ENCODE results near the gene RABGEF1.
"Not testable (repeated sequence)": the region's sequence is repeated elsewhere in the genome, so short reads cannot be mapped to it uniquely, and the experiment has no call there.

RABGEF1 gene

DNA sequence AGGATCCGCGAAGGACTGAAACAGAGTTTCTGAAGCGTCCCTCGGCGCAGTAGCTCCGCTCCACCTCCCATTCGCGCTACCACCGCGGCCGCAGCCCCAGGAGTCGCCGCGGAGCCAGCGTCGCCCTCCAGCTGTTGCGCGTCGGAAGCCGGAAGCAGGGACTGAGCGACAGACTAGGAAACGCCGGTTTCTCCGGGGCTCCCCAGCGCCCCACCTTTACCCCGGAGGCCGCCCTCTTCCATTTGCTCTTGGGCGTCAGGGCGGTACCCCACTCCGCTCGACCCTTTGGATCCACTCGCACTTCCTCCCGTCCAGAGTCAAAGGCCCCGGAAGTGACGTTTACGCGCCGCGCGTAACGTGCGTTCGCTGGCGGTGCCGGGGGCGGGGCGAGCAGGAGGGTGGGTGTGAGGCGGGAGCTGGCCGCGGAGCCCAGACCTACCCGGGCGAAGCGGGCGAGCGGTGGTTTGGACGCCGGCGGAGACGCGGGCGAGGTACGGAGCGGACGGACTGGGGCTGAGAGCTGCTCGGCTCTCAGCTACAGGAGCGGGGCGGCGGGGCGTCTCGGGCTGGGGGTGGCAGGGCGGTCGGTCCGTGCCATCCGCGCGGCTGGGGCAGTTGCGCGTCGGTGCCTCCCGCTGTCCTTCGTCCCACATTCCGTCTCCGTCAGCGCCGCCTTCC is at the start of gene RABGEF1:
Gene RABGEF1 (plus strand): TSS at position 432 of the 678 bp plus-strand sequence. CDS start 31,167 bp downstream, outside the sequence.
- H3K36me3 ChIP-seq (ENCODE audit: control insufficient read depth, insufficient read depth, low read length), result no peaks in the 10 kb centered on the region
- H3K9me3 ChIP-seq (ENCODE audit: control insufficient read depth, insufficient read depth, low read length), result no peaks in the 10 kb centered on the region
- no CpG with 5 or more reads among the region's 85 CpGs for WGBS (ENCODE audit: insufficient coverage, insufficient read length)
- DNase-seq (ENCODE audit: low read depth, low spot score), result peak; percentile 96
- H3K4me3 ChIP-seq (ENCODE audit: low read length), result peak within 1 kb of the TSS; percentile 71
- H3K27me3 ChIP-seq (ENCODE audit: control insufficient read depth, insufficient read depth, low read length), result no peaks in the 10 kb centered on the region
- no peaks in the 10 kb centered on the region for H3K4me1 ChIP-seq (ENCODE audit: control insufficient read depth, insufficient read depth, low read length)
- no peak within 1 kb of the TSS for H3K27ac ChIP-seq (ENCODE audit: low read length)

DNA sequence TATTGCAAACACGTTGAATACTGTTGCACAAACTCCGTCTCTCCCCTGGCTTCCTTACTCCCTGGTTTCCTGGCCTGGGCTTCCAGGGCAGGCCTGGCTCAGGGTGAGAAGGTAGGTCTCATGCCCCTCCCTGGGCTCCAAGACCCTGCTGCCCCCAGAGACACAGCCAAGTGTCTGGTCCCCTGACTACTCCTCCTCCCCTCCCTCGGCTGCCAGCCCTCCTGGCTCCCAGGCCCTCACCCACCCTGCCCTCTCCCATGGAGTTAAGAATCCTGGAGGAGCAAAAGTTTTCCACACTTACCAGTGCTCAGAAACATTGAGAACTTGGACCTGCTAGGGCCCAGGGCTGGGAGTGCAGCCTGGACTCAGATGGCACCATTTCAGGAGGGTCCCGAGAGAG is 47.2 kb upstream of the RABGEF1 start:
- no peak for DNase-seq (ENCODE audit: low read depth, low spot score)
- H3K27me3 ChIP-seq (ENCODE audit: control insufficient read depth, insufficient read depth, low read length), result no peaks in the 10 kb centered on the region
- H3K4me3 ChIP-seq (ENCODE audit: low read length), result no peak overlapping the region
- H3K36me3 ChIP-seq (ENCODE audit: control insufficient read depth, insufficient read depth, low read length), result 0 out of 2 replicates have a peak, but pooled peaks cover 2% of the 10 kb centered on the region
- no peaks in the 10 kb centered on the region for H3K4me1 ChIP-seq (ENCODE audit: control insufficient read depth, insufficient read depth, low read length)
- no peaks in the 10 kb centered on the region for H3K9me3 ChIP-seq (ENCODE audit: control insufficient read depth, insufficient read depth, low read length)
- H3K27ac ChIP-seq (ENCODE audit: low read length), result no peak overlapping the region
- no CpG with 5 or more reads among the region's 4 CpGs for WGBS (ENCODE audit: insufficient coverage, insufficient read length)

GRCh38 chr7:66694286-66694685 is 46.2 kb upstream of the RABGEF1 start:
- no peak for DNase-seq (ENCODE audit: low read depth, low spot score)
- Histone ChIP-seq H3K4me1 (ENCODE audit: control insufficient read depth, insufficient read depth, low read length) (no peaks in the 10 kb centered on the region), H3K27ac (ENCODE audit: low read length) (no peak overlapping the region), H3K36me3 (ENCODE audit: control insufficient read depth, insufficient read depth, low read length) (0 out of 2 replicates have a peak, but pooled peaks cover 2% of the 10 kb centered on the region), H3K27me3 (ENCODE audit: control insufficient read depth, insufficient read depth, low read length) (no peaks in the 10 kb centered on the region), H3K4me3 (ENCODE audit: low read length) (no peak overlapping the region), H3K9me3 (ENCODE audit: control insufficient read depth, insufficient read depth, low read length) (no peaks in the 10 kb centered on the region)
- WGBS (ENCODE audit: insufficient coverage, insufficient read length), result 100% methylated on average over 2 of the region's 11 CpGs

GRCh38 chr7:66695417-66695816 is 45.1 kb upstream of the RABGEF1 start:
- no CpG with 5 or more reads among the region's 7 CpGs for WGBS (ENCODE audit: insufficient coverage, insufficient read length)
- not testable (repeated sequence) for H3K36me3 ChIP-seq (ENCODE audit: control insufficient read depth, insufficient read depth, low read length)

DNA sequence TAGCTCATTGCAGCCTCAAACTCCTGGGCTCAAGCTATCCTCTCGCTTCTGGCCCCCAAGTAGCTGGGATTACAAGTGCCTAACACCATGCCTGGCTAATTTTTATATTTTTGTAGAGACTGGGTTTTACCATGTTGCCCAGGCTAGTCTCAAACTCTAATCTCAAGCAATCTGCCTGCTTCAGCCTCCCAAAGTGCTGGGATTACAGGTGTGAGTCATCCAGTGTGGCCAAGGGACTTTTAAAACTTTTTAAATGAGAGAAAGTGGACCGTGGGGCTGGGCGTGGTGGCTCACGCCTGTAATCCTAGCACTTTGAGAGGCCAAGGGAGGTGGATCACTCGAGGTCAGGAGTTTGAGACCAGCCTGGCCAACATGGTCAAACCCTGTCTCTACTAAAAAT is 44.4 kb upstream of the RABGEF1 start:
- not testable (repeated sequence) for H3K9me3 ChIP-seq (ENCODE audit: control insufficient read depth, insufficient read depth, low read length); H3K27me3 ChIP-seq (ENCODE audit: control insufficient read depth, insufficient read depth, low read length); H3K36me3 ChIP-seq (ENCODE audit: control insufficient read depth, insufficient read depth, low read length); H3K27ac ChIP-seq (ENCODE audit: low read length); H3K4me3 ChIP-seq (ENCODE audit: low read length); H3K4me1 ChIP-seq (ENCODE audit: control insufficient read depth, insufficient read depth, low read length); DNase-seq (ENCODE audit: low read depth, low spot score)
- WGBS (ENCODE audit: insufficient coverage, insufficient read length), result no CpG with 5 or more reads among the region's 5 CpGs

More at GRCh38 chr7:66695417-66695816, 45.1 kb upstream of the RABGEF1 start:
- not testable (repeated sequence) for DNase-seq (ENCODE audit: low read depth, low spot score); H3K27ac ChIP-seq (ENCODE audit: low read length); H3K4me3 ChIP-seq (ENCODE audit: low read length); H3K9me3 ChIP-seq (ENCODE audit: control insufficient read depth, insufficient read depth, low read length); H3K27me3 ChIP-seq (ENCODE audit: control insufficient read depth, insufficient read depth, low read length); H3K4me1 ChIP-seq (ENCODE audit: control insufficient read depth, insufficient read depth, low read length)

DNA sequence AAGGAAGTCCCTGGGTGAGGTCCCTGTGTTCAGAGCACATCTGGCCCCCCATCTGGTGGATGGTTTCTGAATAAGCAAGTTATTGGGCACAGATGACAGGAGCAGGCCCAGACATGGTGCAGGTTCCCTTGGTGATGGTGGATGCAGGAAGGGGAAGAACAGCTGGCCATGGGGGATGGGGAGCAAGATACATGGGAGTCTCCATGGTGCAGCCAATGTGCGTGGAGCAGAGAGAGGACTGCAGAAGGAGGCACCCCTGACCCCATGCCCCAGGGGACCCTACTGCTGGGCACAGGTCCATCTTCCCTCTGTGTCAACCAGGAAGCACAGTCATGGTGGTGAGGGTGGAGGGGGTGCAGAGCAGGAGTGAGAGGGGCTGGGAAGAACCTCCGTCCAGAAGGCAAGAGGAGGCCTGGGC is 43.8 kb upstream of the RABGEF1 start:
- no peak overlapping the region for H3K27ac ChIP-seq (ENCODE audit: low read length)
- H3K27me3 ChIP-seq (ENCODE audit: control insufficient read depth, insufficient read depth, low read length), result no peaks in the 10 kb centered on the region
- DNase-seq (ENCODE audit: low read depth, low spot score), result no peak
- no CpG with 5 or more reads among the region's 2 CpGs for WGBS (ENCODE audit: insufficient coverage, insufficient read length)
- H3K9me3 ChIP-seq (ENCODE audit: control insufficient read depth, insufficient read depth, low read length), result no peaks in the 10 kb centered on the region
- H3K4me1 ChIP-seq (ENCODE audit: control insufficient read depth, insufficient read depth, low read length), result no peaks in the 10 kb centered on the region
- H3K36me3 ChIP-seq (ENCODE audit: control insufficient read depth, insufficient read depth, low read length), result 0 out of 2 replicates have a peak, but pooled peaks cover 2% of the 10 kb centered on the region
- H3K4me3 ChIP-seq (ENCODE audit: low read length), result no peak overlapping the region

- DNase-seq (ENCODE audit: low read depth, low spot score), result no peak
- WGBS (ENCODE audit: insufficient coverage, insufficient read length), result no CpG with 5 or more reads among the region's 20 CpGs
Measured at GRCh38 chr7:66697449-66698438, 42.8 kb upstream of the RABGEF1 start.

GRCh38 chr7:66698652-66699205 is 41.8 kb upstream of the RABGEF1 start:
- H3K9me3 ChIP-seq (ENCODE audit: control insufficient read depth, insufficient read depth, low read length), result no peaks in the 10 kb centered on the region
- no peak for DNase-seq (ENCODE audit: low read depth, low spot score)
- no peaks in the 10 kb centered on the region for H3K36me3 ChIP-seq (ENCODE audit: control insufficient read depth, insufficient read depth, low read length)
- no CpG with 5 or more reads among the region's 10 CpGs for WGBS (ENCODE audit: insufficient coverage, insufficient read length)
- H3K4me1 ChIP-seq (ENCODE audit: control insufficient read depth, insufficient read depth, low read length), result no peaks in the 10 kb centered on the region
- no peak overlapping the region for H3K4me3 ChIP-seq (ENCODE audit: low read length)
- H3K27ac ChIP-seq (ENCODE audit: low read length), result no peak overlapping the region
- no peaks in the 10 kb centered on the region for H3K27me3 ChIP-seq (ENCODE audit: control insufficient read depth, insufficient read depth, low read length)

More at GRCh38 chr7:66697449-66698438, 42.8 kb upstream of the RABGEF1 start:
- Histone ChIP-seq H3K4me1 (ENCODE audit: control insufficient read depth, insufficient read depth, low read length) (no peaks in the 10 kb centered on the region), H3K36me3 (ENCODE audit: control insufficient read depth, insufficient read depth, low read length) (0 out of 2 replicates have a peak, but pooled peaks cover 2% of the 10 kb centered on the region), H3K4me3 (ENCODE audit: low read length) (no peak overlapping the region), H3K27ac (ENCODE audit: low read length) (no peak overlapping the region), H3K27me3 (ENCODE audit: control insufficient read depth, insufficient read depth, low read length) (no peaks in the 10 kb centered on the region), H3K9me3 (ENCODE audit: control insufficient read depth, insufficient read depth, low read length) (no peaks in the 10 kb centered on the region)

DNA sequence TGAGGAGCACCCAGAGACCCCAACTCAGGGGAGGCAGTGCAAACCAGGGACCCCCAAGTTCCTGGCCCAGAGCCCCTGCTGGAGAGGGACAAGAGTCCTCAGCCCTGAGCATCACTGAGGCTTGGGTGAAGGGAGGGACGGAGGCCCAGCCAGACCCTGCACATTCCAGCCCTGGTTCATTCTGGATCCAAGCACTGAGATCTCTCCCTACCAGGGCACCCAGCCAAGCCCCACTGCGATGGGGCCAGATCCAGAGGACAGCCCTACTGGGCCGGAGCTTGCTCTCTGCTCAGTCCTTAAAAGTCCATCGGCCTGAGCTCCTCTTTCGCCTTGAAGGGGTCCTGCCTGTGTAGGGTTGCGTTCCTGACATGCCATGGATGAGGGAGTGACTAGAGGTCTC is 40.5 kb upstream of the RABGEF1 start:
- WGBS (ENCODE audit: insufficient coverage, insufficient read length), result no CpG with 5 or more reads among the region's 6 CpGs
- Histone ChIP-seq H3K27ac (ENCODE audit: low read length) (no peak overlapping the region), H3K4me3 (ENCODE audit: low read length) (no peak overlapping the region), H3K36me3 (ENCODE audit: control insufficient read depth, insufficient read depth, low read length) (no peaks in the 10 kb centered on the region), H3K9me3 (ENCODE audit: control insufficient read depth, insufficient read depth, low read length) (no peaks in the 10 kb centered on the region), H3K4me1 (ENCODE audit: control insufficient read depth, insufficient read depth, low read length) (no peaks in the 10 kb centered on the region), H3K27me3 (ENCODE audit: control insufficient read depth, insufficient read depth, low read length) (no peaks in the 10 kb centered on the region)
- DNase-seq (ENCODE audit: low read depth, low spot score), result no peak

GRCh38 chr7:66700633-66701131 is 39.9 kb upstream of the RABGEF1 start:
- DNase-seq (ENCODE audit: low read depth, low spot score), result no peak
- no peaks in the 10 kb centered on the region for H3K4me1 ChIP-seq (ENCODE audit: control insufficient read depth, insufficient read depth, low read length)
- no peak overlapping the region for H3K27ac ChIP-seq (ENCODE audit: low read length)
- no peak overlapping the region for H3K4me3 ChIP-seq (ENCODE audit: low read length)
- H3K27me3 ChIP-seq (ENCODE audit: control insufficient read depth, insufficient read depth, low read length), result no peaks in the 10 kb centered on the region
- no peaks in the 10 kb centered on the region for H3K36me3 ChIP-seq (ENCODE audit: control insufficient read depth, insufficient read depth, low read length)
- WGBS (ENCODE audit: insufficient coverage, insufficient read length), result no CpG with 5 or more reads among the region's 7 CpGs
- no peaks in the 10 kb centered on the region for H3K9me3 ChIP-seq (ENCODE audit: control insufficient read depth, insufficient read depth, low read length)

Data from iPS DF 6.9 (cell line).